Measurements from ENCODE around the gene ACVRL1.

ACVRL1 gene

GRCh38 chr12:51898506-51898905 lies 8.8 kb upstream of the ACVRL1 start:
- no peak for DNase-seq (ENCODE audit: low read depth in 2 of 2, low spot score in 1 of 2)

- no peak for DNase-seq (ENCODE audit: low read depth in 2 of 2, low spot score in 1 of 2)
Measured at GRCh38 chr12:51898937-51899336, 8.4 kb upstream of the ACVRL1 start.

DNA sequence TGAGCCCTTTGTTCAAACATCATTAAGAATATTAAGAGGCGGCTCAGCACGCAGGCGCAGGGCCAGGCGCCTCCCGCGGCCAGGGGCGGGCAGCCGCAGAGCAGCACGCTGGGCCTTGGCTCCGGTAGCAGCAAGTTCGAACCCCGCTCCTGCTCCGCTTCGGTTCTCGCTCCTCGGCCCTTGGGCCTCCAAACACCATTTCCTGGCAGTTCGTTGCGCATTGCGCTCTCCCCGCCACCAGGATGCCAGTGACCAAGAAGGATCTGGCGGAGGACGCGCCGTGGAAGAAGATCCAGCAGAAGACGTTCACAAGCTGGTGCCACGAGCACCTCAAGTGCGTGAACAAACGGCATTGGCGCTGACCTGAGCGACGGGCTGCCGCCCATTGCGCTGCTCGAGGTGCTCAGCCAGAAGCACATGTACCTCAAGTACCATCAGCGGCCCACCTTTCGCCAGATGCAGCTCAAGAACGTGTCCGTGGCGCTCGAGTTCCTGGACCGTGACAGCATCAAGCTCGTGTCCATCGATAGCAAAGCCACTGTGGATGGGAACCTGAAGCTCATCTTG lies 6.9 kb upstream of the ACVRL1 start:
- no peak for DNase-seq (ENCODE audit: low read depth in 2 of 2, low spot score in 1 of 2)

DNA sequence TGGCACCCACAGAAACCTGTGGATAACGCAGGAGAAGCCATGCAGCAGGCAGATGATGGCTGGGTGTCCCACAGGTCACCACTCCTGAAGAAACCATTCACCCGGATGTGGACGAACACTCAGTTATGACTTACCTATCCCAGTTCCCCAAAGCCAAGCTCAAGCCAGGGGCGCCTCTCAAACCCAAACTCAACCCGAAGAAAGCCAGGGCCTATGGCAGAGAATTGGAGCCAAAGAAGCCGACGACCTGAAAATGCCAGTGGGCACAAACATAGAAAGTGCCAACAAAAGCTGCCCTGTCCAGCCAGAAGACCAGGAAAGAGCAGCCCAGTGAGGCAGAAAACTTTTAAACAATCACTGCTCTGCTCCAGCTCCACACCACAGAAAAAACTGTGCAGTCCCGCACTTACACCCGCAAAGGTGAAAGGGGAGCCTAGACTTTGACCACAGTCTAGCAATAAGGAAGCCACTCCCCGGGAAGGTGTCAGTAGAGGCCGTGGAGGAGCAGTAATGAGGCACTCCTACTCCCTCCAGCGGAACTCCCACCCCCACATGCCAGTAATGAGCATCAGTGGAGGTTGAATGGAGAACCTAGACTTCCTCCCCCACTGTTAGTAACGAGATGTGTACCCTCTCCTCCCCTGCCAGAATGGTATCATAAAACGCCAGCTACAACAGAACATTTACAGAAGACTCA lies 6.0 kb upstream of the ACVRL1 start:
- no peak for DNase-seq (ENCODE audit: low read depth in 2 of 2, low spot score in 1 of 2)

DNA sequence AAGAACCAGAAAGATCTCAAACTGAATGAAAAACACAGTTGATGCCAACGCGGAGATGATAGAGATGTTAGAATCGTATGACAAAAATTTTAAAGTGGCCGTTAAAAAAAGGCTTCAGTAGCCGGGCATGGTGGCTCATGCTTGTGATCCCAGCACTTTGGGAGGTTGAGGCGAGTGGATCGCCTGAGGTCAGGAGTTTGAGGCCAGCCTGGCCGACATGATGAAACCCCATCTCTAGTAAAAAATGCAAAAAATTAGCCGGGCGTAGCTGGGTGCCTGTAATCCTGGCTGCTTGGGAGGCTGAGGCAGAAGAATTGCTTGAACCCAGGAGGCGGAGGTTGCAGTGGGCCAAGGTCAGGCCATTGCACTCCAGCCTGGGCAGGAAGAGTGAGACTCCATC lies 5.4 kb upstream of the ACVRL1 start:
- DNase-seq (ENCODE audit: low read depth in 2 of 2, low spot score in 1 of 2): no peak

- no peak for DNase-seq (ENCODE audit: low read depth in 2 of 2, low spot score in 1 of 2)
Measured at GRCh38 chr12:51904951-51905470, 2.3 kb upstream of the ACVRL1 start.

DNA sequence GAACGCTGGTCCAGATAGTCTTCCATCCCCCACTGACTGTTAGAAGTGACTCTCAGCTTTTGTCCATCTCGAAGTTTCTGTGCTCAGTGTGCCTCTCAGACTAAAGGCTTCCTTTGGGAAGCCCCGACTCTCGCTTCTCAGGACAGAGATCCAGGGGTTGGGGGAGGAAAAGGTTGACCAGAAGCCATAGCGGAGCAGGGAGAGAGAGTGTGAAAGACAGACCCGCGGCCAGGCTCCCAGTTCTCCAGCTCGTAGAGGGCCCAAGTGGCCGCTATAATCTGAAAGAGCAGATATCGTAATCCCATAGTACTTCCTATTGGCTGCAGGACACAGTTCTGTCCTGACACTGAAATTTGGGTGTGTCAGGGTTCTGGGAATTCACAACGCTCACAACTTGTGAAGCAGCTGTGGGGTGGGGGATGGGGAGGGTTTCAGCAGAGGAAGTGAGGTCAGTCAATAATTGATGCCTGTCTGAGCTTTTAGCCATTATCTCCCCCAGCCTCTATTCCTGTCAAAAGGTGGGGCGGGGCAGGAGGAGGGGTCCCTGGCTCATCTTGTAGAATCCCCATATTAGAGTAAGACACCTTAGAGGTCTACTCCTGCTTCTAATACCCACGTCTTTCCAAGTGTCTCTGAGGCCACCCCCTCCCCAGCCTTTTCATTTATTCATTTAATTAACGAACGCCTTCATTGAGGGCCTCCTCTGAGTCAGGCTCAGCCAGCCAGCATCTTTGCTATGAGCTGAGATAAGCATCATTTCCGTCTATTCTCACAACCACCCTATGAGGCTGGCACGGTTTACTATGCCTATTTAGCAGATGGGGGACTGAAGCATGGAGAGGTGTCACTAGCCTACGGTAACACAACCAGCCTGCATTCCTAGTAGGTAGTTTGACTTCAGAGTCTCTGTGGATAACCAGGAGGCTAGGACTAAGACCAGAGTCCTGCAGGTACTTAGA lies 1.6 kb upstream of the ACVRL1 start:
- no peak for DNase-seq (ENCODE audit: low read depth in 2 of 2, low spot score in 1 of 2)

DNA sequence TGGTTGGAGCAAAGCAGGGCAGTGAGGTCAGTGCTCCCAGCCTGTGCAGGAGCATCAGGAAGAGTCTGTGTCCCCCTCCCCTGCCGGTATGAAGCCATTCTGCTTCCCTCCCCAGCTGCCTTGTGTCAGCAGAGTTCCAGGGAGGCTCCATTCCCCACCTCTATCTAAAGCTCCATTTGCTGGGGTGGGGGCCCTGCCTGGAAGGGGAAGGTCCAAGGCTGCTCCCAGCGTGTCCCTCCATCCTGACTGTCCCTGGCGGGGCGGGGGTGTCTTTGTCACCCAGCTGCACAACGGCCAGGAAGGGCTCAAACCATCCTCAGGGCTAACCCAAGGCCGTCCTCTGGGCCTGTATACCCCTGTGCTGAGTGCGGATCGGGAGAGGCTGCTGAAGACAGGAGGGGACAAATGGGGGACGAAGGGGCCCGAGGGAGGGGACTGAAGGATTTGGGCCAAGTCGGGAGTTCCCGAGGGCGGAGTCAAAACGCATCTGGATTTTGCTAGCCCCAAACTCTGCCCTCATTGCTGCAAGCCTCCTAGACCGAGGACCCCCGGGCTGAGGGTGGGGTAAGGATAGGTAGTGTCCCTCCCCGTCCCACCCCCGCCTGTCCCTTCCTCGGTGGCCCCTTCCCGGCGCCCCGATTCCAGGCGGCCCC lies 748 bp upstream of the ACVRL1 start:
- DNase-seq (ENCODE audit: low read depth in 2 of 2, low spot score in 1 of 2): no peak

- no peak for DNase-seq (ENCODE audit: low read depth in 2 of 2, low spot score in 1 of 2)
Measured at GRCh38 chr12:51907856-51908425, 637 bp downstream of the ACVRL1 start.

GRCh38 chr12:51908876-51909592 lies 1.7 kb downstream of the ACVRL1 start:
- no peak for DNase-seq (ENCODE audit: low read depth in 2 of 2, low spot score in 1 of 2)

DNA sequence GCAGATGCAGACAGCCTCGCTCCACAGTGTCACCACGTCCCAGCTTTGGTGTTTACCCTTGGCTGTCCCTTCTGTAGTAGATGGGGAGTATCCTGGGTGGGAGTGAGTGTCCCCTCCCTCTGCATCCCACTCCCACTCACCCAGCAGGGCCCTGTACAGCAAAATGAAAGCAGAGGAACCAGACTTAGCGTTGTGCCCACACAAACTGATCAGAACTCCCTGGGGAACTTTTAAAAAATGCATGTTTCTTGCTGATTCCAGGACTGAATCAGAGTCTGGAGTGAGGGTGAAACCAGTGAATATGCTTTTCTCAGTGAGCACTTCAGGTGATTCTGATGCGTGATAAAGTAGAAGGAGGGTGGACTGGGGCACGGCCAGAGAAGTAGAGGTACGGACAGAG lies 2.9 kb downstream of the ACVRL1 start:
- DNase-seq (ENCODE audit: low read depth in 2 of 2, low spot score in 1 of 2): no peak

GRCh38 chr12:51910691-51911090 lies 3.4 kb downstream of the ACVRL1 start:
- no peak for DNase-seq (ENCODE audit: low read depth in 2 of 2, low spot score in 1 of 2)

- no peak for DNase-seq (ENCODE audit: low read depth in 2 of 2, low spot score in 1 of 2)
Measured at GRCh38 chr12:51911307-51911706, 4.0 kb downstream of the ACVRL1 start.

DNA sequence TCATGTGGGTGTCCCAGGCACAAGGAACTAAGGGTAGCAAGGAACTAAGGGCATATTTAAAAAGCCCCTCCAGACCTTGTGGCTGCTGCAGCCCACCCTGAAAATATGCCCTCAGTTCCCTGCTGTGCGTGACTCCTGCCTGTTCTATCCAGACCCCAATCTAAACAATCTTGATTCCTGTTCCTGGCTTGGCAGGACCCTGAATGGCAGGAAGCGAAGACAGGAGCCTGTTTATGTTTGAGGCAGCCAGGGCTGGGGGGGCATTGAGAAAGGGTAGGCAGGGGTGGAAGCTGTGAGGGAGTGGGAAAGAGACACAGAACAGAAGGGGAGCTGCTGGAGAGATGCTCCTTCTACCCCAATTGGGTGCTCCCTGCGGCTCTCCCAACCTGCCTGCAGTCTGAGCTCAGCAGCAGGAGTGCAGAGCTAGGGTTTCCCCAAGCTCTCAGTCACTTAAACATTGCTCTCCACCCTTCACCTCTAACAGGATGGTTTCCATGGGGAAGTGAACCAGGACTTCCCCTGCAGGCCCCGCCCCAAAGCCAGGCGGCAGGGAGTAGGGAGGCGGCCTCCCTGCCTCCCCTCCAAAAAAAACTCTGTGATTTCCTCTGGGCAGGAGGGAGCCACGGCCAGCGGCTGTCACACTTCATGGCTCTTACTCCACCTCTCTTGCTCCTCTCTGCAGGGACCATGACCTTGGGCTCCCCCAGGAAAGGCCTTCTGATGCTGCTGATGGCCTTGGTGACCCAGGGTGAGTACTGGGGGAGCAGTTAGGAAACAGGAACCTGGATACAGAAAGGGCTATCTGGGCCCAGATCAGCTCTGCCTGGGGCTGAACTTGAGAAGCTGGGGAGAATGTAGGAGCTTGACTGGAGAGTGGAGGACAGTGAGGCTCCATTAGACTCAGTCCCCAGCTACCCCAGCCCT lies 4.7 kb downstream of the ACVRL1 start:
- DNase-seq (ENCODE audit: low read depth in 2 of 2, low spot score in 1 of 2): no peak

GRCh38 chr12:51913071-51914033 lies 6.0 kb downstream of the ACVRL1 start:
- no peak for DNase-seq (ENCODE audit: low read depth in 2 of 2, low spot score in 1 of 2)

GRCh38 chr12:51914034-51914923 lies 7.0 kb downstream of the ACVRL1 start:
- no peak for DNase-seq (ENCODE audit: low read depth in 2 of 2, low spot score in 1 of 2)

DNA sequence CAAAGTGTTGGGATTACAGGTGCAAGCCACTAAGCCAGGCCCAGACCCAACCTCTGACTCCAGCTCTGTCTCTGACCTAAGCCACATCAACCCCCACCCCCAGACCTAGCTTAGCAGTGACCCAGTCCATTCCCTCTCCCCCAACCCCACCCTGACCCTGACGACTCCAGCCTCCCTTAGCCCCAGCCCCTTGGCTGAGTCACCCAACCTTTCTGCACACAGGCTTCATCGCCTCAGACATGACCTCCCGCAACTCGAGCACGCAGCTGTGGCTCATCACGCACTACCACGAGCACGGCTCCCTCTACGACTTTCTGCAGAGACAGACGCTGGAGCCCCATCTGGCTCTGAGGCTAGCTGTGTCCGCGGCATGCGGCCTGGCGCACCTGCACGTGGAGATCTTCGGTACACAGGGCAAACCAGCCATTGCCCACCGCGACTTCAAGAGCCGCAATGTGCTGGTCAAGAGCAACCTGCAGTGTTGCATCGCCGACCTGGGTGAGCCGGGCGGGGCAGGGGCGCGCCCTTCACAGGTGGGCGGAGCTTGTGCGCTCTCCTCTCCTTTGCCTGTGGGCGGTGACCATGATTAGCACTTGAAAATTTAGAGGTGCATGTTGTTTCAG lies 7.8 kb downstream of the ACVRL1 start:
- DNase-seq (ENCODE audit: low read depth in 2 of 2, low spot score in 1 of 2): no peak

Measured in stimulated activated CD8-positive, alpha-beta memory T cell treated with anti-CD3 and anti-CD28 coated beads, Interleukin-4, amount 100 ng/mL, for 1 hour (primary cell).